Stomach (tissue), 9 donors: ENCODE measurements around the gene EEF1E1. TPM values are rescaled to one million over a fixed set of nuclear protein-coding genes. Genes with fewer than 3 reads are reported as not detected.

Experiments
- DNase-seq, 2 donors: peaks; one replicate each; pipeline versions ENCODE4 v3.0.0 to v3.0.0-alpha.2; 2013 to 2019
- H3K27ac ChIP-seq, 5 donors: fragments of 200-600 bp in 4 of 5; sonication (generic) in 4 of 5; one replicate each; pipeline ENCODE4 v1.5.1; 2013 to 2019; ENCODE audit warnings: mild to moderate bottlenecking in 1 of 5, moderate library complexity in 1 of 5
- H3K27me3 ChIP-seq, 3 donors: fragments of 200-600 bp; sonication (generic); one replicate each; pipeline ENCODE4 v1.5.1; 2017 to 2019; ENCODE audit warnings: mixed run types in 1 of 3
- H3K36me3 ChIP-seq, 4 donors: fragments of 200-600 bp; sonication (generic); 1 replicate in 3 of 4; 2 replicates in 1 of 4; pipeline ENCODE4 v1.5.1; 2016 to 2019
- H3K4me1 ChIP-seq, 4 donors: fragments of 200-600 bp; sonication (generic); one replicate each; pipeline ENCODE4 v1.5.1; 2016 to 2019
- H3K4me3 ChIP-seq, 4 donors: fragments of 200-600 bp; sonication (generic) in 3 of 4; one replicate each; pipeline ENCODE4 v1.5.1; 2016 to 2019; ENCODE audit warnings: mild to moderate bottlenecking in 1 of 4
- H3K9me3 ChIP-seq, 4 donors: fragments of 200-600 bp; sonication (generic); one replicate each; pipeline ENCODE4 v1.5.1; 2016 to 2019
- EP300 ChIP-seq: sonication (generic); formaldehyde crosslinking; IDR thresholded peaks from one replicate; pipeline ENCODE4 v1.6.1; 2017; ENCODE audit warnings: antibody characterized with exemption
- POLR2A ChIP-seq, 4 donors: fragments of 450-650 bp; IDR thresholded peaks; one replicate each; pipeline ENCODE4 v1.6.1; 2016; ENCODE audit warnings: antibody characterized with exemption in 4 of 4, control low read depth in 2 of 4, mild to moderate bottlenecking in 1 of 4, moderate library complexity in 1 of 4
- POLR2AphosphoS5 ChIP-seq, 3 donors: sonication (generic); formaldehyde crosslinking; IDR thresholded peaks; one replicate each; pipeline ENCODE4 v1.6.1; 2016; ENCODE audit warnings: antibody characterized with exemption in 3 of 3
- WGBS, 5 donors: extraction: QIAGEN DNeasy Blood & Tissue Kit in 3 of 5; methylation state at CpG; one replicate each; pipeline versions ENCODE4 v1.1.5 to v1.1.7; 2013 to 2018; 5-methylcytosine and 5-hydroxymethylcytosine counted together
- intact Hi-C: fragments of 100-400 bp; cut with DNase I; formaldehyde crosslinking; loops from one replicate; pipeline ENCODE4 v1.15.1; 2023; ENCODE audit warnings: low total_unique reads
- polyA plus RNA-seq, 3 donors: library from polyadenylated mRNA; stranded (reverse); fragments of 200-250 nt; gene quantifications; one replicate each; pipeline ENCODE4 v1.2.3, GENCODE V29; 2013
- total RNA-seq, 5 donors: library from RNA; depleted of rRNA; stranded (reverse); fragments of >200 nt; gene quantifications; one replicate each; pipeline versions ENCODE4 v1.1.0 to v1.2.3, GENCODE V29; 2014 to 2016
- TF ChIP-seq, protein P1 (sequence below), 7 experiments: fragments of 450-650 bp in 4 of 7; fragments of 200-600 bp in 3 of 7; sonication (generic) in 3 of 7; IDR thresholded peaks; one replicate each; pipeline ENCODE4 v1.5.1; 2016 to 2019; ENCODE audit warnings: antibody characterized with exemption in 7 of 7, control low read depth in 2 of 7, mild to moderate bottlenecking in 1 of 7
- donor health status: healthy with polysubstance abuse.
- donor health status: Bipolar disorder and iron deficiency.
- donor health status: healthy.

EEF1E1 gene
- total and polyA plus RNA-seq, 8 donors, result 0.87 to 51.3 (median 28.4) TPM

DNA sequence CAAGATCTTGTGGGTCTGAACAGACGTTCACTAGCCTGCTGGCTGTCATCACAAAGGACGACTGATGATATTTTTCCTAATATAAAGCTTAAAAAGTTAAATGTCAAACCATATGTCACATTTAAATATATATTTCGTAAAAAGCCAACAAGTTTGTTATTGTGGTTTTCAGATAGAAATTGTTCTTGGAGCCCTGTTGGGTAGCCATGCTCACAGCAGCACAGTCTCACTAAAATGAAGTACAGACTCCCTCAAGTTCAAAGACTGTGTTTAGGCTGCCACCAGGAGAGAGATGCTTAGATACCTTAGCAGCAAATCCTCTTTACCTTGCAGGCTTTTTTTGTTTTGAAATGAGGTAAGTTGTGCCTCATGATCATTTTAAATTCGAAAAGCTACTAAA is 17.8 kb downstream of the EEF1E1 start:
- 63 to 87% (median 69%) methylated on average over 4 of the region's 4 CpGs for WGBS, 5 donors
- Histone ChIP-seq H3K9me3 (no peaks in the 10 kb centered on the region), H3K4me3 (no peak overlapping the region), H3K4me1 (peaks cover 9 to 58% (median 39%) of the 10 kb centered on the region in 4 donors), H3K27me3 (no peaks in the 10 kb centered on the region), H3K36me3 (peaks cover 18 to 35% (median 34%) of the 10 kb centered on the region in 4 donors), H3K27ac (peak overlapping the region in 3 of 5 donors; percentile 13 to 84 (median 75))
- DNase-seq, result no peak
- TF ChIP-seq POLR2A (IDR thresholded peaks at IDR 0.05) (no peak), POLR2AphosphoS5 (IDR thresholded peaks at IDR 0.05) (no peak), EP300 (no peak)
- TF ChIP-seq, protein P1, sequence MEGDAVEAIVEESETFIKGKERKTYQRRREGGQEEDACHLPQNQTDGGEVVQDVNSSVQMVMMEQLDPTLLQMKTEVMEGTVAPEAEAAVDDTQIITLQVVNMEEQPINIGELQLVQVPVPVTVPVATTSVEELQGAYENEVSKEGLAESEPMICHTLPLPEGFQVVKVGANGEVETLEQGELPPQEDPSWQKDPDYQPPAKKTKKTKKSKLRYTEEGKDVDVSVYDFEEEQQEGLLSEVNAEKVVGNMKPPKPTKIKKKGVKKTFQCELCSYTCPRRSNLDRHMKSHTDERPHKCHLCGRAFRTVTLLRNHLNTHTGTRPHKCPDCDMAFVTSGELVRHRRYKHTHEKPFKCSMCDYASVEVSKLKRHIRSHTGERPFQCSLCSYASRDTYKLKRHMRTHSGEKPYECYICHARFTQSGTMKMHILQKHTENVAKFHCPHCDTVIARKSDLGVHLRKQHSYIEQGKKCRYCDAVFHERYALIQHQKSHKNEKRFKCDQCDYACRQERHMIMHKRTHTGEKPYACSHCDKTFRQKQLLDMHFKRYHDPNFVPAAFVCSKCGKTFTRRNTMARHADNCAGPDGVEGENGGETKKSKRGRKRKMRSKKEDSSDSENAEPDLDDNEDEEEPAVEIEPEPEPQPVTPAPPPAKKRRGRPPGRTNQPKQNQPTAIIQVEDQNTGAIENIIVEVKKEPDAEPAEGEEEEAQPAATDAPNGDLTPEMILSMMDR (IDR thresholded peaks at IDR 0.05), result no peak
- intact Hi-C loops, result no loop called here

DNA sequence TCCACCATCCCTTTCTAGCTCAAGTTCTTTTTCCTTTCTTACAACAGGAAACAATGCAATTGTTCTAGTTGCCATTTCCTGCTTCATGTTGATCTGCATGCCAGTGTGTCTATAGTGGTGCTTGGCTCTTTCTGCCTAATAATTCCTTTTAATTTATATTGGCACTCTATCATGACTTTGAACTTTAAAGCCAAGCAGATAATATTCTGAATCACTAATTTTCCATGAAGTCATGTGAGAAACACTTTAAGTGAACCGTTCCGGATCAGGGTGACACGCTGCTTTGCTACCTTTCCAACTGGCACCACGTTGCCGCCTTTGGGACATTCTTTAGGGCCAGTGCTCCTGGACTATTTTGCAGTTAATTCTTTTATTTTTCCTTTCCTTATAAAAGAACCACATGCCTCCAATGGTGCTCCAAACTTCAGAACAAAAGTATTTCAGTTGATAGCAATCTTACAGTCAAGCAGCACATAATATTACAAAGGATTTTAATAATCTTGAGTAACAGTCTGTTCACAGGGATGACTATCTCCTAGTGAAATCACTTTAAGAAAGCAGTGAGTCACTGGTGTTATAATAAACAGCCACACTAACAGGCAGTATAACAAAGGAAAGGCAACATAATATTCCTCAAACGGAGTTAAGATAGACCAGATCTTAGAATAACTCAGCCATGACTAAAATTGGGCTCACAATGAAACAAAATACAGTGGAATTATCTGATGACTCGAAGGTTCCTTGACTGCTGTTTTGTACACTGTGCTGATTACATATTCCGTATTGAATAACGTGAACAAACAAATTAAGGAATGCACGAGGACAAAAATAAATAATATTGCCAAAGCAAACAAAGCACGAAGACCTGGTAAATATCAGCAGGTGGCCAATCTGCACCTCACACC is 19.1 kb downstream of the EEF1E1 start:
- intact Hi-C loops, result no loop called here
- DNase-seq, result peak in 1 of 2 donors; percentile 70
- WGBS, 5 donors, result 22 to 47% (median 39%) methylated on average over 11 of the region's 11 CpGs
- TF ChIP-seq POLR2AphosphoS5 (IDR thresholded peaks at IDR 0.05) (peak in 2 of 3 donors; percentile 11 to 13), EP300 (no peak), POLR2A (IDR thresholded peaks at IDR 0.05) (no peak)
- TF ChIP-seq, protein P1 (IDR thresholded peaks at IDR 0.05), result no peak
- no peaks in the 10 kb centered on the region for H3K9me3 ChIP-seq
- no peak overlapping the region for H3K4me3 ChIP-seq
- H3K36me3 ChIP-seq, result peaks cover 5 to 24% (median 21%) of the 10 kb centered on the region in 4 donors
- peak overlapping the region in 4 of 5 donors; percentile 65 to 84 (median 73) for H3K27ac ChIP-seq
- peaks cover 9 to 60% (median 39%) of the 10 kb centered on the region in 4 donors for H3K4me1 ChIP-seq
- no peaks in the 10 kb centered on the region for H3K27me3 ChIP-seq

DNA sequence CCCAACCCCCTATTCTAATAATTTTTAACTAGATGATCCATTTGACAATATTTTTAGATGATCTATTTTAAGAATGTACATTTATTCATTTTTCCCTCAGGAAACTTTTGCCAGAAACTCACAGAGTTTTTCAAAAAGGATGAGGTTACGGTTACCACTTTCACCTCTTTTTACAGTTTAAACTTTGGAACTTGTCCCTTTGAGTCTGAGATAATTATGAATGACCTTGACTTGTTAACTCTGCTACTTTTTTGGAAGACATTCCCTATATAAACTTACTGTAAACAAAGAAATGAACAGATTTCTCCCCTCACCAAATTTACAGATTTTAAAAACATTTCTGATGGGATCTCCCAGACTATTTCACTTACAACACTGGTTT is 19.8 kb downstream of the EEF1E1 start:
- WGBS, 5 donors, result 46 to 70% (median 60%) methylated on average over 1 of the region's 1 CpG
- DNase-seq, result no peak
- H3K4me1 ChIP-seq, result peaks cover 9 to 60% (median 39%) of the 10 kb centered on the region in 4 donors
- H3K27me3 ChIP-seq, result no peaks in the 10 kb centered on the region
- no peaks in the 10 kb centered on the region for H3K9me3 ChIP-seq
- intact Hi-C loops, result no loop called here
- TF ChIP-seq, protein P1 (IDR thresholded peaks at IDR 0.05), result no peak
- no peak for TF ChIP-seq POLR2A (IDR thresholded peaks at IDR 0.05)
- no peak for TF ChIP-seq POLR2AphosphoS5 (IDR thresholded peaks at IDR 0.05)
- no peak for TF ChIP-seq EP300
- peaks cover 0 to 17% (median 14%) of the 10 kb centered on the region in 4 donors for H3K36me3 ChIP-seq
- no peak overlapping the region for H3K4me3 ChIP-seq
- H3K27ac ChIP-seq, result peak overlapping the region; percentile 42 to 84 (median 71)

DNA sequence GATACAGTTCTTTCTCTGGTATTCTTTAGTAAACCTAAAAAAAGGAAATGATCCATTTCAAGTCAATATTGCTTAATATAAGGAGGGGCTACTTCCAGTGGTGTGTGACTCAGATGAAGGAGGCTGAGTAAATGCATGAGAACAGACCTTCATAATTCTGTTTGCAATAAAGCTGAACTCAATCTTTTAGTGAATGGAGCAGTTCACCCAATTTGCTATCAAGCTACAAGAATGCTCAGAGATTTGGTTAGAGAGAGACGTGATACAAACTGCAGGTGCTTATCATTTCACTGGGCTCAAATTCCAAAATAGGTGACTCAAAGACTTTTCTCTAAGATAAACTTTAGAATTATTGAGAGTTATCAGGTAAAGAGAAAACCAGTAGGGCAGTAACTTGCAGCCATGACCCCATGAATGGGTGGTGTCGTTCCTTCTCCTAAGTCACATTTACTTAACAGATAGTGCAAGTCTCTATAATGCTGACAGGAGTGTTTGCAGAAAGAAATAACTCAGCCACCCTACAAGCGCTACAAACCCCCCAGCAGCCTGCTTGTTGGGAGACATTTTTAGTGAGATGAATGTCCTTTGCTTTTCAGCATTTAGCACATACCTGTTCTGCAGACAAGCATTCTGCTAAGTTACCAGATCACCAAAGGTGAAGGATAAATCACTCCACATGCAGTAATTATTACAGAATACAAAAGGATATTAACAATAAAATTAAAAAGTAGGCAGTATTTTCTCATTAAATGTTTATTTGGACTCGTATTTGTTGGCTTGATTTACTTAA is 21.8 kb downstream of the EEF1E1 start:
- H3K4me1 ChIP-seq, result peaks cover 9 to 57% (median 39%) of the 10 kb centered on the region in 4 donors
- 30 to 63% (median 50%) methylated on average over 4 of the region's 4 CpGs for WGBS, 5 donors
- H3K27ac ChIP-seq, result peak overlapping the region in 4 of 5 donors; percentile 11 to 75 (median 38)
- intact Hi-C loops, result no loop called here
- DNase-seq, result peak in 1 of 2 donors; percentile 38
- TF ChIP-seq POLR2AphosphoS5 (IDR thresholded peaks at IDR 0.05), result peak in 1 of 3 donors; percentile 63
- TF ChIP-seq, protein P1 (IDR thresholded peaks at IDR 0.05), result no peak
- TF ChIP-seq EP300, result no peak
- TF ChIP-seq POLR2A (IDR thresholded peaks at IDR 0.05), result no peak
- H3K9me3 ChIP-seq, result no peaks in the 10 kb centered on the region
- no peak overlapping the region for H3K4me3 ChIP-seq
- no peaks in the 10 kb centered on the region for H3K27me3 ChIP-seq
- H3K36me3 ChIP-seq, result peaks cover 0 to 3% (median 0%) of the 10 kb centered on the region in 4 donors
